Upper lobe of left lung (tissue), 6 donors: ENCODE results near the gene PUDP. TPM values are rescaled to one million over a fixed set of nuclear protein-coding genes. Genes with fewer than 3 reads are reported as not detected.

Experiments used
- ATAC-seq, 2 donors: fragments of 200-7000 bp; cut with Tn5 transposase; one replicate each; pipeline ENCODE4 v1.9.1; 2022; ENCODE audit warnings: mild to moderate bottlenecking in 2 of 2, moderate library complexity in 2 of 2; ENCODE audit not compliant: low FRiP score in 2 of 2
- DNase-seq, 2 donors: peaks; one replicate each; pipeline ENCODE4 v3.0.0-alpha.2; 2019 to 2020
- H3K27ac ChIP-seq, 4 donors: fragments of 200-600 bp; sonication (generic); one replicate each; pipeline ENCODE4 v1.5.1; 2016 to 2019
- H3K27me3 ChIP-seq, 4 donors: fragments of 200-600 bp; sonication (generic); one replicate each; pipeline ENCODE4 v1.5.1; 2017 to 2019
- H3K36me3 ChIP-seq, 4 donors: fragments of 200-600 bp; sonication (generic); one replicate each; pipeline ENCODE4 v1.5.1; 2016 to 2019
- H3K4me1 ChIP-seq, 4 donors: fragments of 200-600 bp; sonication (generic); one replicate each; pipeline ENCODE4 v1.5.1; 2018 to 2019
- H3K4me3 ChIP-seq, 4 donors: fragments of 200-600 bp; sonication (generic); one replicate each; pipeline ENCODE4 v1.5.1; 2017 to 2019; ENCODE audit warnings: mild to moderate bottlenecking in 2 of 4, moderate library complexity in 1 of 4
- H3K9me3 ChIP-seq, 4 donors: fragments of 200-600 bp; sonication (generic); one replicate each; pipeline ENCODE4 v1.5.1; 2018 to 2019
- CTCF ChIP-seq, 6 experiments: fragments of 450-650 bp in 4 of 6; fragments of 200-600 bp in 2 of 6; sonication (generic) in 2 of 6; IDR thresholded peaks; one replicate each; pipeline ENCODE4 v1.5.1; 2016 to 2019; ENCODE audit warnings: antibody characterized with exemption in 6 of 6
- EP300 ChIP-seq, 4 donors: sonication (generic); formaldehyde crosslinking; IDR thresholded peaks; one replicate each; pipeline ENCODE4 v1.5.1; 2017; ENCODE audit warnings: antibody characterized with exemption in 4 of 4, control low read depth in 2 of 4
- POLR2A ChIP-seq, 4 donors: fragments of 450-650 bp; IDR thresholded peaks; one replicate each; pipeline ENCODE4 v1.5.1; 2016 to 2017; ENCODE audit warnings: antibody characterized with exemption in 4 of 4, mild to moderate bottlenecking in 2 of 4
- POLR2AphosphoS5 ChIP-seq, 2 donors: sonication (generic); formaldehyde crosslinking; IDR thresholded peaks; one replicate each; pipeline ENCODE4 v1.5.1; 2017; ENCODE audit warnings: antibody characterized with exemption in 2 of 2
- WGBS, 2 donors: methylation state at CpG; one replicate each; pipeline ENCODE4 v1.1.5; 2017 to 2018; 5-methylcytosine and 5-hydroxymethylcytosine counted together
- total RNA-seq, 6 donors: library from RNA; depleted of rRNA in 4 of 6; stranded (reverse); fragments of >200 nt in 4 of 6; gene quantifications; one replicate each; pipeline versions ENCODE4 v1.1.0 to v1.2.1, GENCODE V29; 2016 to 2021
- donor health status: DM: no; HTN: no; CAD: no; lungs with moderate emphysema.
- donor health status: DM: no; HTN: yes; CAD: no; lungs with severe emphysema.

PUDP gene
- total RNA-seq, 6 donors from 2014 or later, result 15.0 to 48.2 (median 25.8) TPM

GRCh38 chrX:7143076-7143475 is 4.9 kb downstream of the PUDP start:
- Histone ChIP-seq H3K4me1 (peaks cover 4 to 25% (median 18%) of the 10 kb centered on the region in 4 donors), H3K36me3 (no peaks in the 10 kb centered on the region), H3K4me3 (no peak overlapping the region), H3K27me3 (no peaks in the 10 kb centered on the region), H3K9me3 (no peaks in the 10 kb centered on the region), H3K27ac (no peak overlapping the region)
- TF ChIP-seq EP300 (IDR thresholded peaks at IDR 0.05), result no peak
- no peak for TF ChIP-seq POLR2AphosphoS5 (IDR thresholded peaks at IDR 0.05)
- TF ChIP-seq POLR2A (IDR thresholded peaks at IDR 0.05), result no peak
- no peak for TF ChIP-seq CTCF (IDR thresholded peaks at IDR 0.05)
- no peak for ATAC-seq
- no peak for DNase-seq
- WGBS, 2 donors, result 96 to 100% methylated on average over 1 of the region's 1 CpG

GRCh38 chrX:7139202-7140081 is 8.5 kb downstream of the PUDP start:
- H3K4me1 ChIP-seq, result no peaks in the 10 kb centered on the region
- no peaks in the 10 kb centered on the region for H3K27me3 ChIP-seq
- H3K4me3 ChIP-seq, result no peak overlapping the region
- 90 to 93% methylated on average over 5 to 9 of the region's 9 CpGs for WGBS, 2 donors
- no peaks in the 10 kb centered on the region for H3K36me3 ChIP-seq
- DNase-seq (no peak), ATAC-seq (no peak)
- no peak for TF ChIP-seq POLR2A (IDR thresholded peaks at IDR 0.05)
- no peaks in the 10 kb centered on the region for H3K9me3 ChIP-seq
- no peak overlapping the region for H3K27ac ChIP-seq

- ATAC-seq (no peak), DNase-seq (no peak)
- H3K9me3 ChIP-seq, result no peaks in the 10 kb centered on the region
- H3K27ac ChIP-seq, result no peak overlapping the region
- no peaks in the 10 kb centered on the region for H3K36me3 ChIP-seq
- TF ChIP-seq POLR2AphosphoS5 (IDR thresholded peaks at IDR 0.05) (no peak), CTCF (IDR thresholded peaks at IDR 0.05) (no peak), POLR2A (IDR thresholded peaks at IDR 0.05) (no peak), EP300 (IDR thresholded peaks at IDR 0.05) (no peak)
- 97 to 100% methylated on average over 2 of the region's 2 CpGs for WGBS, 2 donors
- peaks cover 0 to 31% (median 16%) of the 10 kb centered on the region in 4 donors for H3K4me1 ChIP-seq
- H3K4me3 ChIP-seq, result no peak overlapping the region
- H3K27me3 ChIP-seq, result no peaks in the 10 kb centered on the region
Measured at GRCh38 chrX:7134981-7135380, 13.0 kb downstream of the PUDP start.

GRCh38 chrX:7133050-7133440 is 14.9 kb downstream of the PUDP start:
- TF ChIP-seq EP300 (IDR thresholded peaks at IDR 0.05), result no peak
- TF ChIP-seq POLR2A (IDR thresholded peaks at IDR 0.05), result no peak
- TF ChIP-seq POLR2AphosphoS5 (IDR thresholded peaks at IDR 0.05), result no peak
- no peak for TF ChIP-seq CTCF (IDR thresholded peaks at IDR 0.05)
- Histone ChIP-seq H3K36me3 (no peaks in the 10 kb centered on the region), H3K27me3 (no peaks in the 10 kb centered on the region), H3K4me1 (peaks cover 0 to 31% (median 16%) of the 10 kb centered on the region in 4 donors), H3K9me3 (no peaks in the 10 kb centered on the region), H3K4me3 (no peak overlapping the region), H3K27ac (peak overlapping the region; percentile 51 to 77 (median 76))
- WGBS, 2 donors, result 33 to 38% methylated on average over 8 of the region's 8 CpGs
- ATAC-seq, result peak; percentile 46 to 62
- peak in 1 of 2 donors; percentile 45 for DNase-seq

GRCh38 chrX:7132335-7133049 is 15.5 kb downstream of the PUDP start:
- no peaks in the 10 kb centered on the region for H3K9me3 ChIP-seq
- no peaks in the 10 kb centered on the region for H3K36me3 ChIP-seq
- WGBS, 2 donors, result 37 to 59% methylated on average over 3 of the region's 3 CpGs
- peak overlapping the region; percentile 51 to 77 (median 76) for H3K27ac ChIP-seq
- ATAC-seq (peak; percentile 81 to 95), DNase-seq (peak in 1 of 2 donors; percentile 88)
- H3K4me3 ChIP-seq, result no peak overlapping the region
- peak; percentile 40 to 74 (median 52) for TF ChIP-seq CTCF (IDR thresholded peaks at IDR 0.05)
- peak; percentile 42 to 50 for TF ChIP-seq POLR2AphosphoS5 (IDR thresholded peaks at IDR 0.05)
- no peak for TF ChIP-seq POLR2A (IDR thresholded peaks at IDR 0.05)
- peak in 2 of 4 donors; percentile 2 to 86 for TF ChIP-seq EP300 (IDR thresholded peaks at IDR 0.05)
- peaks cover 0 to 31% (median 16%) of the 10 kb centered on the region in 4 donors for H3K4me1 ChIP-seq
- no peaks in the 10 kb centered on the region for H3K27me3 ChIP-seq
